Panc1 (cell line): ENCODE results near the gene ACTR8.

Experiments used
- POLR2AphosphoS5 ChIP-seq: IDR thresholded peaks from 2 replicates; pipeline ENCODE4 v1.6.1; 2012; ENCODE audit warnings: mild to moderate bottlenecking, low read depth, low read length, moderate library complexity
- TCF7L2 ChIP-seq: IDR thresholded peaks from 2 replicates; pipeline ENCODE4 v1.6.1; 2011; ENCODE audit warnings: mild to moderate bottlenecking, low read depth, low read length, inconsistent platforms
- TF ChIP-seq, protein P1 (sequence below): fragments of 450-650 bp; IDR thresholded peaks from 2 replicates; pipeline ENCODE4 v1.5.1; 2017; ENCODE audit warnings: mild to moderate bottlenecking
- TF ChIP-seq, protein P2 (sequence below), 2 experiments: IDR thresholded peaks; 2 replicates each; pipeline ENCODE4 v1.6.1; 2011 to 2012; ENCODE audit warnings: low read depth in 2 of 2, control low read depth in 1 of 2, low read length in 1 of 2, mild to moderate bottlenecking in 1 of 2, moderate library complexity in 1 of 2; ENCODE audit not compliant: insufficient read depth in 1 of 2

GRCh38 chr3:53820756-53821580, 61.0 kb downstream of the ACTR8 start:
- TF ChIP-seq, protein P1, sequence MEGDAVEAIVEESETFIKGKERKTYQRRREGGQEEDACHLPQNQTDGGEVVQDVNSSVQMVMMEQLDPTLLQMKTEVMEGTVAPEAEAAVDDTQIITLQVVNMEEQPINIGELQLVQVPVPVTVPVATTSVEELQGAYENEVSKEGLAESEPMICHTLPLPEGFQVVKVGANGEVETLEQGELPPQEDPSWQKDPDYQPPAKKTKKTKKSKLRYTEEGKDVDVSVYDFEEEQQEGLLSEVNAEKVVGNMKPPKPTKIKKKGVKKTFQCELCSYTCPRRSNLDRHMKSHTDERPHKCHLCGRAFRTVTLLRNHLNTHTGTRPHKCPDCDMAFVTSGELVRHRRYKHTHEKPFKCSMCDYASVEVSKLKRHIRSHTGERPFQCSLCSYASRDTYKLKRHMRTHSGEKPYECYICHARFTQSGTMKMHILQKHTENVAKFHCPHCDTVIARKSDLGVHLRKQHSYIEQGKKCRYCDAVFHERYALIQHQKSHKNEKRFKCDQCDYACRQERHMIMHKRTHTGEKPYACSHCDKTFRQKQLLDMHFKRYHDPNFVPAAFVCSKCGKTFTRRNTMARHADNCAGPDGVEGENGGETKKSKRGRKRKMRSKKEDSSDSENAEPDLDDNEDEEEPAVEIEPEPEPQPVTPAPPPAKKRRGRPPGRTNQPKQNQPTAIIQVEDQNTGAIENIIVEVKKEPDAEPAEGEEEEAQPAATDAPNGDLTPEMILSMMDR = no peak
- TF ChIP-seq POLR2AphosphoS5 (no peak), TCF7L2 (no peak)
- TF ChIP-seq, protein P2, sequence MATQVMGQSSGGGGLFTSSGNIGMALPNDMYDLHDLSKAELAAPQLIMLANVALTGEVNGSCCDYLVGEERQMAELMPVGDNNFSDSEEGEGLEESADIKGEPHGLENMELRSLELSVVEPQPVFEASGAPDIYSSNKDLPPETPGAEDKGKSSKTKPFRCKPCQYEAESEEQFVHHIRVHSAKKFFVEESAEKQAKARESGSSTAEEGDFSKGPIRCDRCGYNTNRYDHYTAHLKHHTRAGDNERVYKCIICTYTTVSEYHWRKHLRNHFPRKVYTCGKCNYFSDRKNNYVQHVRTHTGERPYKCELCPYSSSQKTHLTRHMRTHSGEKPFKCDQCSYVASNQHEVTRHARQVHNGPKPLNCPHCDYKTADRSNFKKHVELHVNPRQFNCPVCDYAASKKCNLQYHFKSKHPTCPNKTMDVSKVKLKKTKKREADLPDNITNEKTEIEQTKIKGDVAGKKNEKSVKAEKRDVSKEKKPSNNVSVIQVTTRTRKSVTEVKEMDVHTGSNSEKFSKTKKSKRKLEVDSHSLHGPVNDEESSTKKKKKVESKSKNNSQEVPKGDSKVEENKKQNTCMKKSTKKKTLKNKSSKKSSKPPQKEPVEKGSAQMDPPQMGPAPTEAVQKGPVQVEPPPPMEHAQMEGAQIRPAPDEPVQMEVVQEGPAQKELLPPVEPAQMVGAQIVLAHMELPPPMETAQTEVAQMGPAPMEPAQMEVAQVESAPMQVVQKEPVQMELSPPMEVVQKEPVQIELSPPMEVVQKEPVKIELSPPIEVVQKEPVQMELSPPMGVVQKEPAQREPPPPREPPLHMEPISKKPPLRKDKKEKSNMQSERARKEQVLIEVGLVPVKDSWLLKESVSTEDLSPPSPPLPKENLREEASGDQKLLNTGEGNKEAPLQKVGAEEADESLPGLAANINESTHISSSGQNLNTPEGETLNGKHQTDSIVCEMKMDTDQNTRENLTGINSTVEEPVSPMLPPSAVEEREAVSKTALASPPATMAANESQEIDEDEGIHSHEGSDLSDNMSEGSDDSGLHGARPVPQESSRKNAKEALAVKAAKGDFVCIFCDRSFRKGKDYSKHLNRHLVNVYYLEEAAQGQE (IDR thresholded peaks at IDR 0.05; ENCODE audit: insufficient read depth in 1 of 2, low read depth in 2 of 2, low read length in 1 of 2) = no peak
